ENCODE measurements around the gene PGLYRP1.

- TF ChIP-seq YY1 (IDR thresholded peaks at IDR 0.05; ENCODE audit: insufficient read depth, insufficient read length) (no peak), ZNF274 (IDR thresholded peaks at IDR 0.05; ENCODE audit: low read depth, low read length) (no peak), SUZ12 (IDR thresholded peaks at IDR 0.05; ENCODE audit: extremely low read depth, insufficient read depth, insufficient read length) (no peak)
Measured at GRCh38 chr19:46043519-46043918, 20.7 kb upstream of the PGLYRP1 start.
